ENCODE data around the gene FBXL7.

FBXL7 gene

DNA sequence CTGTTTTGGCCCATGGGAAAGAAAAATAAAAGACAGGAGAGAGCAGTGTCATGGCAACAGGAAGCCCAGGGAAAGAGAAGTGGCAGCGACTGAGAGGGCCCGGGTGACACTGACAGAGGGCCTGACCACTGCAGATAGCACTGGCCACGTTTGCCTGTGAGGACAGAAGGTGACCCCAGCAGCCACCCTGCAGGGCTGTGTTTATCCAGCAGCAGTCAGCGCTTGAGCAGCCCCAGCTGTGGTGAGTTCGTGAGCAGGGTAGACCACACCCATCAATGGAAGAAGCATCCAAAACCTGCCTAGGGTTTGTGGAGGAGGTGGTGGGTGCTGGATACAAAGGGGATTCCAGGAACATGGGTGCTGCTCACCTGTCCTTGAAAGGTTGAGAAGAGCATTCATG, 457.1 kb downstream of the FBXL7 start:
- Histone ChIP-seq H3K4me3 (ENCODE audit: low read depth, low read length) (no peak overlapping the region), H2BK5ac (ENCODE audit: low read depth, low read length, poor library complexity) (no peak overlapping the region), H4K91ac (ENCODE audit: low read depth, low read length) (no peak overlapping the region), H3K4me1 (ENCODE audit: control insufficient read depth in 1 of 2, insufficient read depth in 2 of 2, low read length in 2 of 2) (no peaks in the 10 kb centered on the region), H3K18ac (ENCODE audit: low read length) (no peak overlapping the region), H3K27ac (ENCODE audit: low read depth, low read length) (no peak overlapping the region), H4K8ac (ENCODE audit: low read depth, low read length) (no peak overlapping the region), H3K9ac (ENCODE audit: low read length) (no peak overlapping the region), H3K79me1 (ENCODE audit: low read length) (no peaks in the 10 kb centered on the region), H2AFZ (ENCODE audit: insufficient read depth, low read length, poor library complexity) (no peak overlapping the region), H3K9me3 (ENCODE audit: insufficient read depth, low read depth, low read length) (no peaks in the 10 kb centered on the region), H4K12ac (ENCODE audit: low read depth, low read length) (no peak overlapping the region), H3K36me3 (ENCODE audit: control insufficient read depth in 1 of 2, insufficient read depth in 2 of 2, low read length in 2 of 2) (no peaks in the 10 kb centered on the region), H2BK120ac (ENCODE audit: insufficient read depth, low read length, poor library complexity) (no peak overlapping the region), H2BK12ac (ENCODE audit: low read length) (no peak overlapping the region), H3K14ac (ENCODE audit: low read length) (no peak overlapping the region), H3K79me2 (ENCODE audit: control insufficient read depth, insufficient read depth, low read length, poor library complexity) (no peaks in the 10 kb centered on the region), H3K4ac (ENCODE audit: low read depth, low read length) (no peak overlapping the region), H3K4me2 (ENCODE audit: low read length) (no peak overlapping the region), H2AK5ac (ENCODE audit: low read length) (no peak overlapping the region), H3K27me3 (ENCODE audit: insufficient read depth, low read length) (no peaks in the 10 kb centered on the region), H3K23ac (ENCODE audit: low read length) (no peak overlapping the region)
- no peak for DNase-seq
- WGBS (ENCODE audit: extremely low coverage, insufficient coverage, insufficient read length), result no CpG with 5 or more reads among the region's 5 CpGs

DNA sequence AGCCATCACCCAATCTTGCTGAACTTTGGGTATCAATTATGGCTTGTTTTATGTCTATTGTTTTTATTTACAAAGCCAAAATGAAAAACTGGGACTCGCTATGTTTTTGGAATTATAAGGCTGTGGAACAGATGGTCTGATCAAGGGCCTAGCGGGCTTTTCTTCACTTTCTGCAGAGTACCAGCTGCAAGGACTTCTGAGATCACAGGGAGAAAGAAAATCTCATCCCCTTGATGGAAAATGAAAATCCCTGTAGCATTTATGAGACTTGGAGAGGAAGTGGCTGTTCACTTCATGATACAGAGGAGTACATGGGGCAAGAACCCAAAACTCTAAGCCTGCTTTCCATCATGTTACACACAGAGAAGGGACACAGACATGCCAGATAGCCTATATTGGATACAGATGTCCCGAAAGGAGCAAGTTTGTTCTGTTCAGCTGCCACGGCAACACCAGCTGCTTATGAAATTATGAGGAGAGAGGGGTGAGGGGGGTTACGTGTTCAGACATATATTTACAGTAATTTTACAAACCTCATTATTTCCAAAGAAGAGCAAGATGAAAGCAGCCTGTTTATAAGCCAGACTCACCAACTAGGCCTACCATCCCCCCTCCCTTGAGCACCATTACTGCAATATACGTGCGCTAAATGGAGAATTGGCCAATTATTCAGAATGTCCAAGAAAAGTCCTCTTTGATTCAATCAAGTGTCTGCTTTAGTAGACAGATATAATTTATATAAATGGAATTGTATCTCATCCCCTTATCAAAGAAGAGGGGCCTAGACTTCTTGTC, 459.6 kb downstream of the FBXL7 start:
- Histone ChIP-seq H3K4ac (ENCODE audit: low read depth, low read length) (no peak overlapping the region), H2BK5ac (ENCODE audit: low read depth, low read length, poor library complexity) (no peak overlapping the region), H2AFZ (ENCODE audit: insufficient read depth, low read length, poor library complexity) (no peak overlapping the region), H3K27me3 (ENCODE audit: insufficient read depth, low read length) (no peaks in the 10 kb centered on the region), H3K4me3 (ENCODE audit: low read depth, low read length) (no peak overlapping the region), H3K4me1 (ENCODE audit: control insufficient read depth in 1 of 2, insufficient read depth in 2 of 2, low read length in 2 of 2) (no peaks in the 10 kb centered on the region), H3K9ac (ENCODE audit: low read length) (peak overlapping the region; percentile 73), H4K8ac (ENCODE audit: low read depth, low read length) (no peak overlapping the region), H3K4me2 (ENCODE audit: low read length) (no peak overlapping the region), H3K36me3 (ENCODE audit: control insufficient read depth in 1 of 2, insufficient read depth in 2 of 2, low read length in 2 of 2) (no peaks in the 10 kb centered on the region), H3K18ac (ENCODE audit: low read length) (no peak overlapping the region), H3K9me3 (ENCODE audit: insufficient read depth, low read depth, low read length) (no peaks in the 10 kb centered on the region), H4K91ac (ENCODE audit: low read depth, low read length) (no peak overlapping the region), H2BK12ac (ENCODE audit: low read length) (no peak overlapping the region), H3K79me1 (ENCODE audit: low read length) (no peaks in the 10 kb centered on the region), H3K27ac (ENCODE audit: low read depth, low read length) (no peak overlapping the region), H3K23ac (ENCODE audit: low read length) (no peak overlapping the region), H3K79me2 (ENCODE audit: control insufficient read depth, insufficient read depth, low read length, poor library complexity) (no peaks in the 10 kb centered on the region), H3K14ac (ENCODE audit: low read length) (no peak overlapping the region), H4K12ac (ENCODE audit: low read depth, low read length) (no peak overlapping the region), H2BK120ac (ENCODE audit: insufficient read depth, low read length, poor library complexity) (no peak overlapping the region), H2AK5ac (ENCODE audit: low read length) (no peak overlapping the region)
- WGBS (ENCODE audit: extremely low coverage, insufficient coverage, insufficient read length), result no CpG with 5 or more reads among the region's 7 CpGs
- DNase-seq, result no peak

DNA sequence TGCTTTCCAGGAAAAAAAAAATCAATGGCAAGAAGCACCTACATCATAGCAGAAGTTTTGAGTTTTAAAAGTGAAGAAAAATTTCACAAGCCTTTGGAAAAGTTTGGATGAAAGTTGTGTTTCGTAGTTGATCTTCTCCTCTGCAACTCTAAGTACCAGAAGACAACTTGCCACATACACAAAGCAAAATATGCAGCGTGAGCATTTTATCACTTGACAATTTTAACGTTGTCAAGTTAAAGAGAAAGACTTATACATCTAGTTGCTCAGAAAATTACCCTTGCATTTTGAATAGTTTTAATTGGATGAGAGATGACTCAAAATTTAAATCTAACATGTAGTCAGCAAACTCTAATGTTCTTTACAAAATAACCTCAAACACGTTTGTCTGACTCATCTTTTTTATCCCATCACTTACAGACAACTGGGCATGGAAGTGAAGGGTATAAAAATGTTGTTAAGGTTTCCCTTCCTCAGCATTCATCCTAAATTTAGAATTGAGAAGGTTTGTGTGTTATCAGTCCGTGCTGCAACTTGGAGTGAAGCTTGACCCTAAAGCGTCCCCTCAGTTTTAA, 466.2 kb downstream of the FBXL7 start:
- no peak overlapping the region for H2BK5ac ChIP-seq (ENCODE audit: low read depth, low read length, poor library complexity)
- no CpG with 5 or more reads among the region's 6 CpGs for WGBS (ENCODE audit: extremely low coverage, insufficient coverage, insufficient read length)

DNA sequence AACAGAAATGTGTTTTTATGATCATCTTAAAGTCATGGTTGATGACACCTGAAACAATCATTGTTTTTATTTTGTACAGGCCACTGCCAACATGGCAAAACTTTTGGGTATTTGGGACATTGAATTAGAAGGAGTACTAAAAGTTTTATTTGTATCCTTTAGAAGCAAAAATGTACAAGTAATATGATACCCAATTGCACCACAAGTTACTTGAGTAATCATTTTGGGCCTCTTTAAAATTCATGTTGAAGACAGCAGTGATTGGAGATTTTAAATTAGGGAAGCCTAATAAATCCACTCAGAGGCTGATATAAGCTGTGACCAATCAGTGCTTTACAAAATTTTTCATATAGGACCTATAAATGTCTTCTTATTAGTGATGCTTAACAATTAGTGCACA, 466.7 kb downstream of the FBXL7 start:
- H2BK12ac ChIP-seq (ENCODE audit: low read length), result no peak overlapping the region
- H2AK5ac ChIP-seq (ENCODE audit: low read length), result no peak overlapping the region
- H4K12ac ChIP-seq (ENCODE audit: low read depth, low read length), result no peak overlapping the region
- no peak for DNase-seq
- H2BK5ac ChIP-seq (ENCODE audit: low read depth, low read length, poor library complexity), result no peak overlapping the region
- H2AFZ ChIP-seq (ENCODE audit: insufficient read depth, low read length, poor library complexity), result no peak overlapping the region
- no peaks in the 10 kb centered on the region for H3K4me1 ChIP-seq (ENCODE audit: control insufficient read depth in 1 of 2, insufficient read depth in 2 of 2, low read length in 2 of 2)
- no peak overlapping the region for H3K9ac ChIP-seq (ENCODE audit: low read length)
- no peaks in the 10 kb centered on the region for H3K79me2 ChIP-seq (ENCODE audit: control insufficient read depth, insufficient read depth, low read length, poor library complexity)
- H3K9me3 ChIP-seq (ENCODE audit: insufficient read depth, low read depth, low read length), result no peaks in the 10 kb centered on the region
- no peak overlapping the region for H3K23ac ChIP-seq (ENCODE audit: low read length)
- no peak overlapping the region for H3K4me3 ChIP-seq (ENCODE audit: low read depth, low read length)
- H3K14ac ChIP-seq (ENCODE audit: low read length), result no peak overlapping the region
- no peaks in the 10 kb centered on the region for H3K79me1 ChIP-seq (ENCODE audit: low read length)
- H4K91ac ChIP-seq (ENCODE audit: low read depth, low read length), result no peak overlapping the region
- H3K27me3 ChIP-seq (ENCODE audit: insufficient read depth, low read length), result no peaks in the 10 kb centered on the region
- no peaks in the 10 kb centered on the region for H3K36me3 ChIP-seq (ENCODE audit: control insufficient read depth in 1 of 2, insufficient read depth in 2 of 2, low read length in 2 of 2)
- no peak overlapping the region for H4K8ac ChIP-seq (ENCODE audit: low read depth, low read length)
- no peak overlapping the region for H3K27ac ChIP-seq (ENCODE audit: low read depth, low read length)
- H3K18ac ChIP-seq (ENCODE audit: low read length), result no peak overlapping the region
- H3K4ac ChIP-seq (ENCODE audit: low read depth, low read length), result no peak overlapping the region
- H2BK120ac ChIP-seq (ENCODE audit: insufficient read depth, low read length, poor library complexity), result no peak overlapping the region
- no peak overlapping the region for H3K4me2 ChIP-seq (ENCODE audit: low read length)

More for the DNA sequence above, 466.2 kb downstream of the FBXL7 start:
- Histone ChIP-seq H3K9me3 (ENCODE audit: insufficient read depth, low read depth, low read length) (no peaks in the 10 kb centered on the region), H2BK120ac (ENCODE audit: insufficient read depth, low read length, poor library complexity) (no peak overlapping the region), H4K8ac (ENCODE audit: low read depth, low read length) (no peak overlapping the region), H2AFZ (ENCODE audit: insufficient read depth, low read length, poor library complexity) (no peak overlapping the region), H3K4ac (ENCODE audit: low read depth, low read length) (no peak overlapping the region), H4K12ac (ENCODE audit: low read depth, low read length) (no peak overlapping the region), H3K27me3 (ENCODE audit: insufficient read depth, low read length) (no peaks in the 10 kb centered on the region), H3K18ac (ENCODE audit: low read length) (no peak overlapping the region), H3K79me1 (ENCODE audit: low read length) (no peaks in the 10 kb centered on the region), H3K4me1 (ENCODE audit: control insufficient read depth in 1 of 2, insufficient read depth in 2 of 2, low read length in 2 of 2) (no peaks in the 10 kb centered on the region), H3K4me3 (ENCODE audit: low read depth, low read length) (no peak overlapping the region), H3K23ac (ENCODE audit: low read length) (no peak overlapping the region), H3K79me2 (ENCODE audit: control insufficient read depth, insufficient read depth, low read length, poor library complexity) (no peaks in the 10 kb centered on the region), H3K36me3 (ENCODE audit: control insufficient read depth in 1 of 2, insufficient read depth in 2 of 2, low read length in 2 of 2) (no peaks in the 10 kb centered on the region), H2AK5ac (ENCODE audit: low read length) (no peak overlapping the region), H2BK12ac (ENCODE audit: low read length) (no peak overlapping the region), H3K14ac (ENCODE audit: low read length) (no peak overlapping the region), H4K91ac (ENCODE audit: low read depth, low read length) (no peak overlapping the region), H3K9ac (ENCODE audit: low read length) (no peak overlapping the region), H3K27ac (ENCODE audit: low read depth, low read length) (no peak overlapping the region), H3K4me2 (ENCODE audit: low read length) (no peak overlapping the region)
- DNase-seq, result no peak
